GM12878 (cell line): ENCODE measurements around the gene TBC1D10A. TPM values are rescaled to one million over a fixed set of nuclear protein-coding genes. Genes with fewer than 3 reads are reported as not detected.

Experiments used
- ATAC-seq: fragments of 200-7000 bp; cut with Tn5 transposase; 3 replicates; pipeline ENCODE4 v1.9.1; 2020; ENCODE audit warnings: mild to moderate bottlenecking, moderate library complexity
- BruUV-seq: library from RNA; stranded (reverse); fragments of 400-500 nt; replicated peaks from 2 replicates; lab custom pipeline; 2021; lab: Mats Ljungman, UMichigan
- CTCF ChIA-PET: fragments of 300-600 bp; sonication (Branson Sonifier 250); formaldehyde crosslinking; extraction: SDS; loops from one replicate; lab custom pipeline; 2021; ENCODE audit warnings: inconsistent platforms; lab: Yijun Ruan, JAX
- POLR2A ChIA-PET: fragments of 350-600 bp; formaldehyde crosslinking; extraction: SDS; loops from one replicate; lab custom pipeline; 2021; ENCODE audit warnings: inconsistent platforms; lab: Charles Lee
- RAD21 ChIA-PET: fragments of 300-600 bp; sonication (Branson Sonifier 250); formaldehyde crosslinking; loops from one replicate; lab custom pipeline; 2023; ENCODE audit warnings: antibody characterized with exemption; ENCODE audit not compliant: unreplicated experiment; lab: Charles Lee
- SMC1A ChIA-PET: fragments of 300-600 bp; sonication (Branson Sonifier 250); formaldehyde crosslinking; loops from one replicate; lab custom pipeline; 2023; ENCODE audit not compliant: unreplicated experiment, uncharacterized antibody; lab: Charles Lee
- DNase-seq: peaks from one replicate; pipeline ENCODE4 v3.0.0-alpha.2; 2011; ENCODE audit warnings: low read depth, low spot score
- FAIRE-seq: peaks from 3 replicates; lab custom pipeline; 2011; peaks lifted over from hg19 to GRCh38; lab: Jason Lieb, UNC
- H2AFZ ChIP-seq: 2 replicates; pipeline ENCODE4 v1.6.0; 2011; ENCODE audit warnings: low read depth, low read length, control low read depth; ENCODE audit not compliant: control insufficient read depth
- H3K27ac ChIP-seq: 2 replicates; pipeline ENCODE4 v1.5.1; 2011; ENCODE audit warnings: control low read depth; ENCODE audit not compliant: control insufficient read depth, insufficient read depth
- H3K27me3 ChIP-seq, 2 experiments: replicated peaks in 1 of 2; 2 replicates each; pipeline versions ENCODE4 v1.6.0 to v1.6.1; 2011; ENCODE audit warnings: low read length in 1 of 2; ENCODE audit not compliant: control insufficient read depth in 2 of 2, insufficient read depth in 2 of 2
- H3K36me3 ChIP-seq, 2 experiments: 2 replicates each; pipeline ENCODE4 v1.5.1; 2011; ENCODE audit warnings: low read length in 1 of 2; ENCODE audit not compliant: control insufficient read depth in 2 of 2, insufficient read depth in 2 of 2
- H3K4me1 ChIP-seq: 2 replicates; pipeline ENCODE4 v1.6.1; 2011; ENCODE audit warnings: mild to moderate bottlenecking, low read length, moderate library complexity, mixed read lengths; ENCODE audit not compliant: control insufficient read depth, insufficient read depth
- H3K4me2 ChIP-seq: 2 replicates; pipeline ENCODE4 v1.6.0; 2011; ENCODE audit warnings: control low read depth; ENCODE audit not compliant: control insufficient read depth, insufficient read depth
- H3K4me3 ChIP-seq: fragments of 200-600 bp; sonication (generic); 2 replicates; pipeline ENCODE4 v1.5.1; 2016
- H3K79me2 ChIP-seq: 2 replicates; pipeline ENCODE4 v1.6.0; 2011; ENCODE audit warnings: low read length; ENCODE audit not compliant: control insufficient read depth, insufficient read depth
- H3K9ac ChIP-seq: 2 replicates; pipeline ENCODE4 v1.8.0; 2011; ENCODE audit warnings: low read length, control low read depth, mixed read lengths; ENCODE audit not compliant: control insufficient read depth, insufficient read depth
- H3K9me3 ChIP-seq: replicated peaks from 3 replicates; pipeline ENCODE4 v1.5.1; 2011; ENCODE audit warnings: mild to moderate bottlenecking, low read length; ENCODE audit not compliant: control insufficient read depth, insufficient read depth
- H4K20me1 ChIP-seq: 2 replicates; pipeline ENCODE4 v1.6.0; 2011; ENCODE audit not compliant: control insufficient read depth, insufficient read depth
- ATF2 ChIP-seq: IDR thresholded peaks from 2 replicates; pipeline ENCODE4 v1.6.1; 2012; ENCODE audit warnings: low read length, inconsistent platforms
- BMI1 ChIP-seq: fragments of 450-650 bp; IDR thresholded peaks from 2 replicates; pipeline ENCODE4 v1.6.1; 2016; ENCODE audit warnings: mild to moderate bottlenecking, moderate library complexity, borderline replicate concordance
- EED ChIP-seq: sonication (generic); IDR thresholded peaks from 2 replicates; pipeline ENCODE4 v1.6.1; 2016; ENCODE audit warnings: antibody characterized with exemption, low read depth
- FOS ChIP-seq: IDR thresholded peaks from 3 replicates; pipeline ENCODE4 v1.6.1; 2011; ENCODE audit warnings: borderline replicate concordance; ENCODE audit not compliant: insufficient read length; ENCODE audit errors: extremely low read depth
- IRF3 ChIP-seq: fragments of 450-650 bp; IDR thresholded peaks from 2 replicates; pipeline ENCODE4 v1.6.1; 2014; ENCODE audit warnings: mild to moderate bottlenecking
- MEF2B ChIP-seq: fragments of 450-650 bp; IDR thresholded peaks from 2 replicates; pipeline ENCODE4 v1.6.1; 2018; ENCODE audit warnings: mild to moderate bottlenecking, moderate library complexity; ENCODE audit not compliant: partially characterized antibody, poor library complexity, severe bottlenecking
- PML ChIP-seq: IDR thresholded peaks from 2 replicates; pipeline ENCODE4 v1.6.1; 2012; ENCODE audit warnings: low read length, inconsistent platforms
- POLR2AphosphoS5 ChIP-seq: IDR thresholded peaks from 2 replicates; pipeline ENCODE4 v1.6.1; 2011; ENCODE audit warnings: mild to moderate bottlenecking, low read length, inconsistent platforms
- RB1 ChIP-seq: fragments of 450-650 bp; formaldehyde crosslinking; IDR thresholded peaks from 2 replicates; pipeline ENCODE4 v1.6.1; 2017; ENCODE audit warnings: mild to moderate bottlenecking, borderline replicate concordance
- SMAD5 ChIP-seq: IDR thresholded peaks from 2 replicates; pipeline ENCODE4 v1.6.1; 2016; ENCODE audit warnings: antibody characterized with exemption, low read depth
- SMARCA5 ChIP-seq: fragments of 450-650 bp; IDR thresholded peaks from 2 replicates; pipeline ENCODE4 v1.6.1; 2017; ENCODE audit warnings: mild to moderate bottlenecking
- TCF3 ChIP-seq: IDR thresholded peaks from 2 replicates; pipeline ENCODE4 v1.6.1; 2012; ENCODE audit warnings: low read depth, mild to moderate bottlenecking, low read length, borderline replicate concordance; ENCODE audit not compliant: insufficient read depth
- ZBTB33 ChIP-seq: fragments of 450-650 bp; IDR thresholded peaks from 2 replicates; pipeline ENCODE4 v1.6.1; 2017; ENCODE audit warnings: mild to moderate bottlenecking
- ZNF274 ChIP-seq: IDR thresholded peaks from one replicate; pipeline ENCODE4 v1.8.0; 2011; ENCODE audit not compliant: insufficient read length, insufficient read depth
- ZNF687 ChIP-seq: fragments of 450-650 bp; IDR thresholded peaks from 2 replicates; pipeline ENCODE4 v1.6.1; 2017; ENCODE audit warnings: mild to moderate bottlenecking, moderate library complexity
- WGBS: methylation state at CpG from one replicate; pipeline ENCODE4 v1.1.6; 2016; ENCODE audit warnings: low lambda C conversion rate; ENCODE audit not compliant: insufficient replicate concordance, insufficient coverage; ENCODE audit errors: missing lambda C conversion rate; 5-methylcytosine and 5-hydroxymethylcytosine counted together
- in situ Hi-C: fragments of 300-500 bp; cut with MboI; formaldehyde crosslinking; loops from 9 replicates; pipeline ENCODE4 v1.14.3; 2018; ENCODE audit warnings: mixed read lengths
- intact Hi-C: fragments of 100-400 bp; cut with micrococcal nuclease; formaldehyde crosslinking; loops from one replicate; pipeline ENCODE4 v1.14.2; 2022; ENCODE audit not compliant: unreplicated experiment
- polyA plus RNA-seq, 11 experiments: library from polyadenylated mRNA; depleted of rRNA in 4 of 11; unstranded in 6 of 11; stranded (reverse) in 5 of 11; fragments of >200 nt; fragmentation: Nextera tagmentation in 4 of 11; fragmentation: Illumina TruSeq in 1 of 11; extraction: Ambion mirVana in 4 of 11; extraction: Trizol in 1 of 11; gene quantifications; 1 replicate in 1 of 11; 2 replicates in 10 of 11; pipeline versions ENCODE4 v1.2.1 to v1.2.3, GENCODE V29; 2011 to 2016; ENCODE audit warnings: inconsistent platforms in 2 of 11, missing spikeins in 2 of 11, low read depth in 1 of 11
- total RNA-seq, 4 experiments: library from RNA; depleted of rRNA in 3 of 4; stranded (reverse); fragments of >200 nt in 3 of 4; fragmentation: Illumina TruSeq in 1 of 4; extraction: Trizol in 1 of 4; gene quantifications; 2 replicates each; pipeline versions ENCODE4 v1.2.1 to v1.2.3, GENCODE V29; 2013 to 2021

The TBC1D10A gene
- total and polyA plus RNA-seq, 10 of the 15 experiments (the other 5 are each of a cell fraction or from before 2014, with no cell fraction given) = 0.27 to 25.7 (median 15.3) TPM

GRCh38 chr22:30372915-30373314, 46.2 kb upstream of the TBC1D10A start:
- Histone ChIP-seq H3K4me3 (no peak overlapping the region), H4K20me1 (no peaks in the 10 kb centered on the region), H3K4me2 (no peak overlapping the region), H3K4me1 (no peaks in the 10 kb centered on the region)
- SMC1A ChIA-PET = no interaction called here
- no TSS peak for BruUV-seq
- CTCF ChIA-PET = no interaction called here
- no peak for DNase-seq
- RAD21 ChIA-PET = interaction anchor here (0.9 kb wide), 1 partner anchor 85 kb away, joined by 3 read pairs; no protein-coding TSS in a partner anchor
- in situ Hi-C loops = no loop called here
- no peak for TF ChIP-seq FOS
- no peak for TF ChIP-seq SMAD5
- TF ChIP-seq POLR2AphosphoS5 = no peak
- TF ChIP-seq ZBTB33 = no peak
- TF ChIP-seq TCF3 = no peak
- no peak for TF ChIP-seq MEF2B
- TF ChIP-seq BMI1 = no peak
- no peak for TF ChIP-seq IRF3
- no peak for TF ChIP-seq ZNF274
- no peak for TF ChIP-seq EED
- TF ChIP-seq RB1 = no peak
- no peak for TF ChIP-seq ZNF687
- no peak for TF ChIP-seq PML
- TF ChIP-seq SMARCA5 = no peak
- no peak for TF ChIP-seq ATF2
- TF ChIP-seq, all 136 proteins: peak for 0
- Histone ChIP-seq H3K27me3 (no peaks in the 10 kb centered on the region), H3K9me3 (no peaks in the 10 kb centered on the region), H3K27ac (no peak overlapping the region), H3K36me3 (no peaks in the 10 kb centered on the region), H2AFZ (no peak overlapping the region), H3K9ac (no peak overlapping the region), H3K79me2 (no peaks in the 10 kb centered on the region)
- POLR2A ChIA-PET = no interaction called here
- no peak for FAIRE-seq
- intact Hi-C loops = no loop called here
- 45% methylated on average over 8 of the region's 8 CpGs for WGBS
- no peak for ATAC-seq
